ENCODE measurements around the gene BRIX1.

GRCh38 chr5:34892414-34892813 lies 23.1 kb upstream of the BRIX1 start:
- TF ChIP-seq EZH2 (IDR thresholded peaks at IDR 0.05) (no peak), POLR2AphosphoS5 (IDR thresholded peaks at IDR 0.05; ENCODE audit: borderline replicate concordance, low read depth, low read length) (no peak), FOXP2 (optimal IDR thresholded peaks at IDR 0.05; ENCODE audit: control extremely low read depth, extremely low read length, insufficient read depth) (no peak)
